GM18873 (cell line): ENCODE measurements around the gene IPCEF1.

Source experiments
- ATAC-seq: cut with Tn5 transposase; IDR thresholded peaks from one replicate; pipeline ENCODE4 v1.9.1; 2021; ENCODE audit warnings: mild to moderate bottlenecking, moderate library complexity, moderate number of reproducible peaks; ENCODE audit not compliant: unreplicated experiment, low FRiP score

IPCEF1 gene

DNA sequence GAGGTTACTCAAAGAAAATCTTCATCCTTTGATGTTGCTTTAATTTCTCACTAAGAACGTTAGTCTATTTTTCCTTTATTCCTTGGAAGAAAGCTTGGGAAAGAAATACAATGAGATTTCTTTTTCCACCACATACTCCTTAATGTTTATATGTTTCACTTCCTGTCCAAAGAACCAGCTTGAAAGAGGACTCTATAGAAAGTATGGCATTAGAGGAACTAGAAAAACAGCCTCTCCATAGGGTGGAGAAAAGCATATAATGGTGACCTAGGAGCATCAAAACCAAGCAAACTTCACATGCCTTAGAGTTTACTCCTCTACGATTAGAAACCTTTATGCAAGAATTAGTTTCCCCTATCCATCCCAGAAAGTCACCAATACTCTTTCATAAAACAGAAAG is 186.5 kb downstream of the IPCEF1 start:
- ATAC-seq = no peak

DNA sequence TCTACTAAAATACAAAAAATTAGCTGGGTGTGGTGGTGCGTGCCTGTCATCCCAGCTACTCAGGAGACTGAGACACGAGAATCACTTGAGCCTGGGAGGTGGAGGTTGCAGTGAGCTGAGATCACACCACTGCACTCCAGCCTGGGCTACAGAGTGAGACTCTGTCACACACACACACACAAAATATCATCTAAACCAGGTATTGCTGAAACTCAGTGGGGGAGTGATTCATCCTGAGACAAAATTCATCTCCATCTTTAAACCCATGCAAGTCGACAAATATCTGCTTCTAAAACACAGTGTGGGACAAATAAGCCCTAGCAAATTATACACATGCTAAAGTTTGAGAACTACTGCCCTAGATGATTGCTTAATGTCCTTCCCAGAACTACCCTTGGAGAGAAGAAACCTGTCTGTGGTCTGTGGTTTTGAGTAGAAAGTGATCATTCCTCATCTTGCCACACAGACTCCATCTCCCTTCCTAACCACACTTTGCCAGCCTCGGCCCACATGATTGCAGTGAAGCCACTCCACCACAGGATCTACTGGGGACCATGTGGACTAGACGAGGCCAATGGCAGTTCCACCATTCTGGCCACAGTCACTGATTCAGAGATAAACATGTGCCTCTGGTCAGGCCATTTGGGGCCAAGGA is 187.3 kb downstream of the IPCEF1 start:
- ATAC-seq = no peak

DNA sequence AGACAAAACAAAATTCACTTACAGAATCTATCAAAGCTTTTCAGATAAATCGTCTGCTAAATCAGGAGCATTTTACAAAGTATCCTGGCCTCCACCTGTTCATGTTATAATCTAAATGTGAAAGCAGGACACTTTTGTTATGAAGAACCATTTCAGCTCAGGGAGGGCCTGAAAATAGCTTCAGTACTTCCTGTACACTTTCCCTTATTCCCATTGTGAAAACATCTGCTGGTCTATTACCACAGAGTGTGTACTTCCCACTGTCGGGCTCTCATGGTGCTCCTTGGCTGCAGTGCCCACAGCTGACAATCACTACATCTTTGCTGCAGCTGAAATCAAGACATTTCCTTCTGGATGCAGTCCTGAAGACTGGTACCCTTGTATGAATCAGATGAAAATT is 189.5 kb downstream of the IPCEF1 start:
- ATAC-seq = no peak

DNA sequence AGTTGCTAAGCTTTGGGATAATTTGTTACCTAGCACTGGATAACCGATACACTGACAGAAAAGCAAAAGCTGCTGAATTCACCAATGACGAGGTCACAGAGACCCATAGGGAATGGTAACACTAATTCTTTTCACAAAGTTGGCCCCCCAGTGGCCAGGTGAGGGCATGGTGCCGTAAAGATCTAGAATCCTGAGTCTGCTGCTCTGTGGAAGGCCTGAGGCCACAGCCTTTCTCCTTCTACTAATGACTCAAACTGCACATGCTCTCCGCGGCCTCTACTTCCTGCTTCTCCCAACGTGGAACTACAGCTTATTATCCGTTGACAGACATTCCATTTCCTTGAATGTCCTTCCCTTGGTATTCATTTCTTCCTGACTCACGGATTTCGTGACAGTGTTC is 190.5 kb downstream of the IPCEF1 start:
- ATAC-seq = no peak

DNA sequence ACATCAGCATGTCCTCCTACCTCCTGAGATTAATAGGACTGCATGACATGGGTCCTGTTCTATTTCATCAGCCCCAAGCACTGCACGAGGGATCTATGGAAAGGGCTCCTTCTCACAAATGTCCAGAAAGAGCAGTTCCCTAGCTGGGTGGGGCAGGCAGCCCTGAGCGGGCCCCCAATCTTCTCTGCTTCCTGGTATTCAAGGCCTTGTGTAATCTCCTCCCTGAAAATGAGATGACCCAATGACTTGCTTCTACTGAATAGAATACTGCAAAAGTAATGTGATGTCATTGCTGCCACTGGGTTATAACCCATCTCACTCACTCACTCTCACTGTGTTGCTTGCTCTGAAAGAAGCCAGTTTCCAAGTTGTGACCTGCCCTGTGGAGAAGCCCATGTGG is 191.1 kb downstream of the IPCEF1 start:
- no peak for ATAC-seq

DNA sequence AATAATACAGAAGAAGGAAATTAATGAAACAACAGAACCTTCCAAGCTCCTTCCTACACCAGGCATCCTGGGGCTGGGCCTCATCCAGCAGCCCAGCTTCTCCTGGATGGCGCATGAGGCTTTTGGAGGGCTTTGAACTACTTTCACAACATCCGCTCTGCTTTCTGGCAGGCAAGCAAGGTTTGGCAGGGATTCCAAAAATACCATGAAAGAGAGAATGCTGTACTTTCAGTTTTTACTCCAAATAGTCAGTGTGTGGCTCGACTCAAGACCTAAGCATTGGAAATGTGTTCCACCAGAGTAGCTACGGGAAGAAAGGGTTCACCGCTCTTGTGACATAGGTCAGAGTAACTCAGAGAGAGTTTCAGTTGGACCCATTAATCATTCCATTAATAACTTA is 192.2 kb downstream of the IPCEF1 start:
- ATAC-seq = no peak

DNA sequence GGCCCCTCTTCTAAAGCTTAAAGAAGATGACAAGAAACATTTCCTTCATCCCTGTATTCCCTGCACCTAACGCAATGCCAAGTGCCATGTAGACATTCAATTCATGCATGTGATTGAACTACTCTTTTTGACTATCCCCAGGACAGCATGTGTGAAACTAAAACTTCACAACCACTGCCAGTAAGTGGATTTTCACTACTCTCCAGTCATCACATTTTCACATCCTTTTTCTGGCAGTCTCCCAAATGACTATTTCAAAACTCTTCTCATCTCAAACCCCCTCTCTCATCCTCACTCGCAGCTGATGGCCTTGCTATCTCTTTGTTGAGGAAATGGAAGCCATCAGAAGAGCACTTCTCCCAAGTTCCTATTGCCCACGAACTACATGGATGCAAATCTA is 194.9 kb downstream of the IPCEF1 start:
- peak; percentile 86 for ATAC-seq

DNA sequence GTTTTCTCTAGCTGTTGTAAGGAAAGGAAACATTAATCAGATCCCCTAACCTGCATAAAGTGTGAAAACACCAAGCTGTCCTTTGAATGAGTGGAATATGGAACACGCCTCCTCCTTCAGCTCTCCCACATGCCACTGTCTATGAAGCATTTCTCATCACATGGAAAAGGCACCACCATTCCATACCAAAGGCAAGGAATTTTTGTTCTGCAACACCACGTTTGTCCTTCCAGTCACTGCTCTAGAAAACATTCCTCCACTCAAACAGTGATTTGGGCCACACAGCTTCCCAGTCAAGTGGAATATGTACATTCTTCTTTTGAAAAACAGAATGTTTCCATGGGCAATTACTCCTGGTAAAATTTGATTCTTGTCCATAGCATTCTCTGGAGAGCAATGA is 197.5 kb downstream of the IPCEF1 start:
- no peak for ATAC-seq

DNA sequence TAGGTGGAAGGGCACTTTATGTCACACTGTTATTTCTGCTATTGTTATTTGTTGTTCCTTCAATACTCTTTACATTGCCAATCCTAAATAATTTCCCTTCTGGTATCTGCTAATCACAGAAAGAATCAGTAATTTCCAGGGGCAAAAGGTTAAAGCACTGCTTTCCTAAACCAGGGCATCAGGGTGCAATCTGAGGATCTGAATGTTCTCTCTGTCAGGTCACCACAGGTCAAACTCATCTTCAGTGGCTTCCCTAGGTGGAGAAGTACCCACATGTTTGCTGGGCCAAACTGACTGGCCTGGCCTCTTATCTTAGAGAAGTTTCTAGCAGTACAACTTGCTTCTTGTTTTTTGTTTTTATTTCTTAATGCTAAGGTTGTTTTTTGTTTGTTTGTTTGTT is 198.9 kb downstream of the IPCEF1 start:
- ATAC-seq = no peak

DNA sequence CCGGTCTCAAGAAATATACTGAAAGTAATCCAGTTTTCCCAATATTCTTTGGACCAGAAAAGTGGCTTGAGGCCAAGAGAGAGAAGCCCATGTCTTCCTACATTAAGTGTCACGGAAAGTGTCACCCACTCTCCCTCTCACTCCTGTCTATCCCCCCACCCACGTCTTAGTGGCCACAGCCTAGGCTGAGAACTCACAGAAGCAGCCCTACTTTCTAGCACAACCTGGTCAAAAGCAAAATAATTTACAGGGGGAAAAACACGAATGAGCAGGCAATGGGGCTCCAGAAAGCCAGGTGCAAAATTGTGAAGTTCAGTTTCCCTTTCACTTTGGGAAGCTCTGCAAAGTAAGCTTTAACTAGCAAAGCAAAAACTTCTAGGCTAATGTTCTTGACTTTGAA is 199.5 kb downstream of the IPCEF1 start:
- ATAC-seq = peak; percentile 26

DNA sequence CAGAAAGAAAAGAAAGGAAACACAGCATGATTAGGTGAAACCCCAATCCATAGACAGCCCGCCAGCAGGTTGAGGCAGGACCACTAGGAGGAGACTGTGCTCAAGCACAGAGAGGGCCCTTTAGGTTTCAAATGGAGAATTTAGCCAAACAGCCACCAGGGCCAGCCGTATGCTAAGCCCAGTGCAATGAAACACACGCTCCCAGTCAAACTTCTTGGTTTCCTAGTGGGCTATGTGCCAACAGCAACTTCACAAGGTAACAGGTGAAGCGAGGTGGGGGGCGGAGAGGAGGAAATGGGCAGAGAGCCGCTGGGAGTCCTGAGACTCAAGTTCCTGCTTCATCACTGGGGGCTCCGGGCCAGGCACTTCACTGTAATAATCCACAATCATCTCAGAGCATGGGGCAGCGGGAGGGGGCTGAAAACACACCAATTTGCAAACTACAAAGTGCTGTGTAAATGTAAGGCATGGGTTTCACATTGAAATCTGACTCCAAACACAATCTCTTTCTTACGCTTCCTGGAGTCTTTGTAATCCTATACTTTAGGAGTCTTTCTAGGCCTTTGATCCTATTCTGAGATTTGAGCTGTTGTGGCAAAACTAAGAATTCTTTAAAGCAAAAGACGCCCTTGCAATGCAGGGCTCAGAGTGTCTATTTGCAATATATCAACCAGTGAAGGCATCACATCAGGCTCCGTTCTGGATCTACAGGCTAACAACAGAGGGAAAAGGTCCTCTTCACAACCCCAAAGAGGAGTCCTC is 200.3 kb downstream of the IPCEF1 start:
- peak; percentile 76 for ATAC-seq

DNA sequence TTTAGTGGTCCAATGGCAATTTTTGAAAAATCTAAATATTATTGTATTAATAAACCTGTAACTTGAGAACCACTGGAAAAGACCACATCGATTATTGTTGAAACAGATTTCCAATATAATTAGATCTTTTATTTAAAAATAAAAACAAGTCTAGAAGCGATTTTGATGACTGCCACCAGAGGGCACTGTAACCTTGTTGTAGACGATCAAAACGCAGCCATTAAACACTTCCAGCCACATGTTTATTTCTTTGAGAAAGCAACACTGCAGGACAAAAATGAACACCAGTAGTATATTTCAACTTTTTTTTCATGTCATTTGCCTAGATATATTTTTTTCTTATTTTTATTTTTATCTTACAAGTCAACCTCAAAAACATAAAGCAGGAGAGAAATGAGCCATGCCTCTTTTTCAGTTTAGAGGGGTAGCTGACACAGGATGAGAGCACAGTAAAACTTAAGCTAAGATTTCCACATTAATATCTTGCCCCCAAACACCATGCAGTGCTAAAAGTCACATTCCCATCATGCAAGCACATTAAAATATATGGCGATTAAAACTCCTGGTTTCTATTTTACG is 202.1 kb downstream of the IPCEF1 start:
- no peak for ATAC-seq

DNA sequence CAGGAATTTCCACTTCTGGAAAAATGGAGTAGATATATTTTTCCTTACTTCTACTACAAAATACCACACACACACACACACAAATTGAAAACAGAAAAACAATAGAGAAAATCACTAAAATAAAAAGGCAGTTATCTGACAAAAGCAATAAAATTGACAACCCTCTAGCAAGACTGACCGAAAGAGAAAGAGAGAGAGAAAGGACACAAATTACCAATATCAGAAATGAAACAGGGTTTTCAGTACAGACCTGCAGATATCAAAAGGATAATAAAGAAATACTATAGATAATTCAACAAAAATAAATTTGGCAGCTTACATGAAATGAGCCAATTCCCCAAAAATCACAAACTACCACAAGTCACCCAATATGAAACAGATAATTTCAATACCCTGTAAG is 212.8 kb downstream of the IPCEF1 start:
- no peak for ATAC-seq

DNA sequence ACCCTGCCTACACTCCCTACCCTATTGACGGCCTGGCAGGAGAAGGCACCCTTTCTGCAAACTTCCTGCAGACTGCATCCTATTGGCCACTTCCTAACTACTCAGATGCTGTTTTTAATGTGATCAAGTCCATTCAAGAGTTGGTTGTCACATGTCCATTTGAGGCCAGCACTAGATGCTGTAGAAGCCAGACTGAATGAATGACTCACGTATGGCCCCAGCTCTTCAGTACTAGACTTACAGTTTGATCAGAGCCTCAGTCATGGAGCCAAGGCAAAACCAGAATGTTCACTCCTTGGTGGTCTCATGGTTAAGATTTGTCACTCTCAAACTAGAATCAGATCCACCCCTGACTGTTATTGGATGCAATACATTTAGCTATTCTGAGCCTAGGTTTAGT is 215.9 kb downstream of the IPCEF1 start:
- ATAC-seq = no peak

DNA sequence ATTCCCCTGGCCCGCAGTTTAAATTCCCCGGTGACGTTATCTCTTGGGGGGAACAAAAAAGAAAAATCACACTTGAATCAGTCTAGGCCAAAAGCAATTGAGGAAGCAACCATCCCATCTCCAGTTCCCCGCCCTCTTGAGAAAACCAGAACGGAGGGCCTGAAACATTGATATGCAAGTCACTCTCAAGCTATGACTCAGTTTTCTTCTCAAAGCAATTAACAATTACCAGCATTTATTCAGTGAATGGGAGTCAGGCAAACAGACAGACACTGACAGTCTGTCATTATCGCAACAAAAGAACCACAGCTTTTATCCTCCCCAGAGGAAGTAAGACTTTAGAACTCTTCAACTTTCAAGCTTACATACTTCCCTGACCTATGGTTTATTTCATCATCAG is 216.7 kb downstream of the IPCEF1 start:
- no peak for ATAC-seq

DNA sequence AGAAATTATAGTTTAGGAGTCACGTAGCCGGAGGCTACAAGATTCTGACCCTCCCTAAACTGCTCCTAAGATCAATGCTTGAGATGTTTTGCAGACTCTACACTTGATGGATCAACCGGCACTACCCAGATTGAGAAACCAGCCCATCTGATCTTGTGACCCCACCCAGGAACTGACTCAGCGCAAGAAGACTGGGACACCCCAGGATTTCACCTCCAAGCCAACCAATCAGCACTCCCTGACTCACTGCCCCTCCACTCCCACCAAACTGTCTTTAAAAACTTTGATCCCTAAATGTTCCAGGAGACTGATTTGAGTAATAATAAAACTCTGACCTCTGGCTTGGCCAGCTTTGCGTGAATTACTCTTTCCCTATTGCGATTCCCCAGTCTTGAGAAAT is 217.8 kb downstream of the IPCEF1 start:
- ATAC-seq = no peak

DNA sequence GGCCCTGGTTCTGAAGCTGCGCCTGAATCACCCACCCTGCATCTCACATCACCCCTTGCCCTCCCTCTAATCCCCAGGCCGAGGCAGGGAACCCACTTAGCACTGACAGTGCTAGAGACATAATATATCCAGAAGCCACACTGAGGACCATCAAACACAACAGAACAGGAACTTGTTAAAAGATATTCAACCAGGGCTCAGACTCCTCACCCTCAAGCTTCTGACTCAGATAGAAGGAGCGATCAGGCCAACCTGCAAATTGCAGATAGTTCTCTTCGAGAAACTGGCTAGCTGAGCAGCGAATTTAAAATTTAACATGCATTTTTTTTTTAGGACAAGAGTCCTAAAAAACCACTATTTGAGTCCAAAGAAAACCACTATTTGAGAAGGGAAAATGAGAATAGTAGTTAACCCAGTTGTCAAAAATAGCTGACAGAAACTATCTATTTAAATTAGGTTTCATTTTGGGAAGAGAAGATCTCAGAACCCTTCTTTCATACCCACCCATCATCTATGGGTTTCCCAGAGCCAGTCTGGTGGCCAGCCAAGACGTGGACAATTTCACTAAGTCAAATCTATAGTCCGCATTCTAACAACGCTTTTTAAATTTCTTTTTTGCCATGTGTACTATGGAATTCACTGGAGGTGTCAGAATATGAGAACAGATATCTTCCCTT is 222.0 kb downstream of the IPCEF1 start:
- no peak for ATAC-seq

DNA sequence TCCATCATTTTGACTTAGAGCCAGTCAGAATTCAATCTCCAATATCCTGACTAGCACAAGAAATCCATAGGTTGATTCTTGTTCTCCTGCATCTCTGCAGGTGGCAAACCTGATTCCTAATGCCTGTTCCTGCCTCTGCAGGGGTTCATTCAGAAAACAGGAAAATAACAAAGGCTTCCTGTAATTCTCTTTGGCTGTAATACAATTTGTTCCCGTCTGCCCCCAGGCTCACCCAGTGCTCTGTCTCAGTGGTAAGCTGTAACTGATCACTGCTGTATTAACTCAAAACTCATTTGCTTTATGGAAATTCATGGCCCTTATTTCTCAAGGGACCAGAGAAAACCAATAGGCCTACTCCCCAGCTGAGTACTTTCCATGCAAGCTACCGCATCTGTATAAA is 228.9 kb downstream of the IPCEF1 start:
- no peak for ATAC-seq

DNA sequence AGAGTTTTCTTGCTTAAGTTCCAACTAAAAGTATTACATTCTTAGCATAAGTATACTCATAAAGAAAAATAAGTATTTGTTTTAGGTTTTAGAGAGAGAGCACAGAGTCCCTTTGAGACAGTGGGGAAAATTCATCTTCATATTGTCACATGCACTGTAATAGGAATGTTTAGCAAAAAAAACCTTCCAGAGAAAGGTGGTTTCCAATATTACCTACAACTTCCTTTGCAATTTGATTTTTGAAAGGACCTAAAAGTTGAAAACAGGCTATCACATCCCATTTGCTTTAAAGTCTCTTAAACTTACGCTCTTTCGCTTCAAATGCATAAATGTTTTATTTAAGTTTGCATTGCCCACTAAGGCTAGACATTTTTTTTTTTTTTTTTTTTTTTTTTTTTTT is 231.2 kb downstream of the IPCEF1 start:
- ATAC-seq = no peak

DNA sequence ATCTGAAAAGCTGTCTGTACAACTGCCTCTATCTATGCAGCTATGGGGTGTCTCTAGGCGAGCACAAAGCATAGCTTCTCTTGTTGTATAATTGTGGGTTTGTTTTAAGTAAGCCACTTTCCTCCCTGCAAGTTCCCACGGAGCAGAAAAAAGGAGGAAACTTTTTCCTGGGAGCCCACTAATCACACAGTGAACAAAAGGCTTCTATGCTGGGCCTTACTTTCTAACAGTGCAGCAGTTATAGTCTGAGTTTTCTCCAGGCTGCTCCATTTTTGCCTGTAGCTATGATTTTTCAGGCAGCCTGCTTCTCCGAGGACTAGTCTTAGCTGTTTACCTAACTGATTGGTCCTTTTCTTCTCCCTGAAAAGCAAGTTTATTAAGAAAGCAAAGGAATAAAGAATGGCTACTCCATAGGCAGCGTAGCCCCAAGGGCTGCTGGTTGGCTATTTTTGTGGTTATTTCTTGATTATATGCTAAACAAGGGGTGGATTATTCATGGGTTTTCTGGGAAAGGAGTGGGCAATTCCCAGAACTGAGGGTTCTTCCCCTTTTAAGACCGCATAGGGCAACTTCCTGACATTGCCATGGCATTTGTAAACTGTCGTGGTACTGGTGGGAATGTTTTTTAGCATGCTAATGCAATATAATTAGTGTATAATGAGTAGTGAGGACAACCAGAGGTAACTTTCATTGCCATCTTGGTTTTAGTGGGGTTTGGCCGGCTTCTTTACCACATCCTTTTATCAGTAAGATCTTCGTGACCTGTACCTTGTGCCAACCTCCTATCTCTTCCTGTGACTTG is 233.2 kb downstream of the IPCEF1 start:
- ATAC-seq = no peak
